ENCODE measurements around the gene MMP24OS.
"Not testable (repeated sequence)": the region's sequence is repeated elsewhere in the genome, so short reads cannot be mapped to it uniquely, and the experiment has no call there.

MMP24OS gene

GRCh38 chr20:35277531-35278395, at the start of gene MMP24OS:
TSS of gene MMP24OS (minus strand) at chr20:35278122. CDS start at chr20:35277929, 193 bp downstream.
- in situ Hi-C loops (cut with HindIII; ENCODE audit: low sequenced_read_pairs), result no loop called here

DNA sequence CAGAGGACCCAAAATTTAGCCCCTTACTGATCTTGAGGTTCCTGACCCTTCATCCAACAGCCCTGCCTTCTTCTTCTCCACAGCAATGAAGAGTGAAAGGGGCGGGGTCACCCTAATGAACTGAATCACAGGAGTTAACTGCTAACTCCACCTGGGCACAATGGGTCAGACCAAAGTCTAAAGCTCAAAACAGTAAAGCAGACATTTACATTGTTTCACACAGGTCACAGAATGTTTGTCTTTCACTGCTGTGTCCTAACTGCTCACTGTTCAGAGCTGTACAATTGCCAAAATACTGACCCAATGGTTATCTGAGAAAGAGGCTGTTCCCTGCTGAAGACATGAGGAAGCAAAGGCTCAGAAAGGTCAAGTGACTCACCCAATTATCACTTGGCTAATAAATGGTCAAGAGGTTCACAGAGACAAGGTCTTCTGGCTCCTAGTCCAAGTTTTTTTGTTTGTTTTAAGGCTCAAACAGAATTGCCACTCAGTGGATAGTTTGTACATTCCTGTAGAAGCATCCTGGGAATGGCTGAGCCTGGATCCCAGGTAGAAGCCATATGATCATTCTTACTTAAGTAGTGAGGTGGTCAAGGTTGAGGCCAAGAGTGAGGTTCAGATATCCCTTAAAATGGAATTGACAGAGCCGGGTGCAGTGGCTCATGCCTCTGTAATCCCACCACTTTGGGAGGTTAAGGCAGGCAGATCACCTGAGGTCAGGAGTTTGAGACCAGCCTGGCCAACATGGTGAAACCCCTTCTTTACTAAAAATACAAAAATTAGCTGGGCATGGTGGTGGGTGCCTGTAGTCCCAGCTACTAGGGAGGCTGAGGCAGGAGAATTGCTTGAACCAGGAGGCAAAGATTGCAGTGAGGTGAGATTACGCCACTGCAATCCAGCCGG, 49.4 kb upstream of the MMP24OS start:
- in situ Hi-C loops (cut with HindIII; ENCODE audit: low sequenced_read_pairs), result no loop called here

DNA sequence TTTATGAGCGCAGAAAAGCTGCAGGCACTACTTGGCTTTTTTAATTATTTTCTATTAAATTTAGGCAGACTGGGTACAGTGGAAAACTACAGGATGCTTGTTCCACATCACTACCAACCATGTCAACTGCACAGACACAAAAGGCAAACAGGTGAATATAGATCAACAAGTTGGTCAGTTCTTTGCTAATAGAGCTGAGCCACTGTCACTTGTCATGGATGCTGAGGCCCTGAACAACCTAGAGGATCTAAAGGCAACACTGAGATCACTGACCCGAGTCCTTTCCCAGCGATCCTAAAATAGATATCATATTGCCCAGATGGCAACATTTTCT, 48.8 kb upstream of the MMP24OS start:
- in situ Hi-C loops (cut with HindIII; ENCODE audit: low sequenced_read_pairs), result no loop called here

- in situ Hi-C loops (cut with HindIII; ENCODE audit: low sequenced_read_pairs), result no loop called here
These were observed 48.3 kb upstream of the MMP24OS start for GRCh38 chr20:35326021-35326739.

DNA sequence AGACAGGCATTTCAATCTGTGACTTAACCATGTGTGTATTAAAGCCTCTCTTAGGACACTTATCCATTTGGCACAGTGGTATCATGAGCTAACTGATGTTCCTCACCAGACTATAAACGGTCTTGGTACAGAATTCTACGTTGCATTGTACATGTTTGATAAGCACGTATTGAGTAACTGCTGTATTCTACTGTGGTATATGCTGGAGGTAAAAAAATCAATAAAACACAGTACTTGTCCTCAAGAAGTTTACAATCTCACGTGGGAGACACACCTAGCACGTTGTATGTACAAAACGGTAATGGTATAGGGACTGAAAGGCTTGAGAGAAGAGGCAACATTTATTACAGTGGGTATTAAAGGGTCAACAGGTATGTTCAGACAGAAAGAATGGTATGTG, 47.5 kb upstream of the MMP24OS start:
- in situ Hi-C loops (cut with HindIII; ENCODE audit: low sequenced_read_pairs), result no loop called here

- in situ Hi-C loops (cut with HindIII; ENCODE audit: low sequenced_read_pairs), result no loop called here
These were observed 42.6 kb upstream of the MMP24OS start for GRCh38 chr20:35320396-35321126.

DNA sequence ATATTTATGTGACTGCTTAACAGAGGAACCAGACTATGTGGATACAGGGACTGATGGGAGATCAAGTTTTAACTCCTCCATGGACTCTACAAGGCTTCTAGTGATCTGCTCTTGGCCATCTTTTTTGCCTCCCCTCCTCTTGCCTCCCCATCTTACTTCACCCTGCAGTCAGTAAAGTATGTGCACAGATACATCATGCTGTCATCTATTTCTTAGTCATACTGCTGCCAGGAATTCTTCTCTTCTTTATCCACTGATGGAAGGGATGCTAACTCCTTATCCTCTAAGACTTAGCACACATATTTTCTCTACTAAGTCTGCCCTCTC, 41.9 kb upstream of the MMP24OS start:
- in situ Hi-C loops (cut with HindIII; ENCODE audit: low sequenced_read_pairs), result no loop called here

- in situ Hi-C loops (cut with HindIII; ENCODE audit: low sequenced_read_pairs), result no loop called here
These were observed 41.4 kb upstream of the MMP24OS start for GRCh38 chr20:35319192-35319870.

- in situ Hi-C loops (cut with HindIII; ENCODE audit: low sequenced_read_pairs), result no loop called here
These were observed 40.7 kb upstream of the MMP24OS start for GRCh38 chr20:35318502-35319157.

DNA sequence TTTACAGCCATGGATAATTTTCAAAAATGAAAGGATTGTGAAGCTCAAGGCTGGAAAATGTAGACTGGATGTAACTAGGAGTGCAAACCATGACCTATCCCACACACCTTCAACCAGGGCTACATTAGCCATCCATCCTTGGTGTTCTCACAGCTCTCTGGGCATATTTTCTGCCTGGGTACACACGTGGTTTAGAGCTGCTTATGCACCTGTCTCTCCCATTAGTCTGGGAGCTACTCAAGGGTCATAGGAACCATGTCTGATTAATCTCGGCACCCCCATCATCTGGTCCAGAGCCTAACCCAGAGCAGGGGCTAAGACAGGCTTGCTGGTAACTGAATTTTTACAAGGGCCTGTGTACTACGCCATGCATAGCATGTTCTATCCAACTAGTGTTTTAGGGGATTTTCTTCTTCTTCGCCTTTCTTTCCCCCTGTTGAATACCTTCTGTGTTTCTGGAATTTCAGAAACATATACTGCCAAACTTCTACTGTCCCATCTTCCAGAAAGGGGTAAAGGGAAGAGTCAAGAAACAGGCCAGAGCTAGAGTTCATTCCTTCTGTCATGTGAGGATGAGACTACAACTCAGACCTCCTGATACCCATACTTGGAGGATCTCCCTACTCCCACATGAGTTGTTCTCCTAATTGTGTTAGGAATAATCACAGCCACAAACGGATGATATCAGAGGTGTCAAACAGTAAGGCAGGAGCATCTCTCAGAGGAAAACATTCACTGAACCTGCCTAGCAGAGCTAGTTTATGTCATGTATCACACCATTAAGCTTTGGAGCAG, 39.7 kb upstream of the MMP24OS start:
- in situ Hi-C loops (cut with HindIII; ENCODE audit: low sequenced_read_pairs), result no loop called here

- in situ Hi-C loops (cut with HindIII; ENCODE audit: low sequenced_read_pairs), result no loop called here
These were observed 38.2 kb upstream of the MMP24OS start for GRCh38 chr20:35316086-35316485.

DNA sequence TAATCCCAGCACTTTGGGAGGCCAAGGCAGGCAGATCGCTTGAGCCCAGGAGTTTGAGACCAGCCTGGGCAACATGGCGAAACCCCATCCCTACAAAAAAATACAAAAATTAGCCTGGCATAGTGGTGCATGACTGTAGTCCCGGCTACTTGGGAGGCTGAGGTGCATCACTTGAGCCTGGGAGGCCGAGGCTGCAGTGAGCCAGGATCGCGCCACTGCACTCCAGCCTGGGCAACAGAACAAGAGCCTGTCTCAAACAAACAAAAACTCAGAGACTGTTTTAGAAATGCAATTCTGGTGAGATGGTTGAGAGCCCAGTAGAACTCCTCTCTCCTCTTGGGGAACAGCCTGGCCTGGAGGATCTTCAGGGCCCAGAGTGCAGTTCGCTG, 37.7 kb upstream of the MMP24OS start:
- in situ Hi-C loops (cut with HindIII; ENCODE audit: low sequenced_read_pairs), result not testable (repeated sequence)

GRCh38 chr20:35314816-35315631, 37.1 kb upstream of the MMP24OS start:
- in situ Hi-C loops (cut with HindIII; ENCODE audit: low sequenced_read_pairs), result no loop called here

DNA sequence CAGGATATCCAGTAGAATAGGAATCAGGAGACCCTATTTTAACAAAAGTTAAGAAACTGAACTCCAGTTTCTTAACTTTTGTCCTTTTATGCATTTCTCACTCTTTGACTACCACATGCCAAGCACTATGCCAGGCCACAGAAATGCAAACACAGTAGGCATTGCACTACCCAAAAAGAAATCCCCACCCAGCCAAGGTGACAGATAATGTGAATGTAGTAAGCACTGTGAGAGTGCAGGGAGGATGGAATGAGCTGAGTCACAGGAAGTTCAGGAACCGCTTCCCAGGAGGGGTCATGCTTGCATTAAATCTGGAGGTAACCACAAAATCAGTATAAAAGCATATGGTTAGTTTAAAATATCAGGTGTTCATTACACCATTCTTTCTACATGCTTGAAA, 34.4 kb upstream of the MMP24OS start:
- in situ Hi-C loops (cut with HindIII; ENCODE audit: low sequenced_read_pairs), result no loop called here

- in situ Hi-C loops (cut with HindIII; ENCODE audit: low sequenced_read_pairs), result no loop called here
These were observed 33.9 kb upstream of the MMP24OS start for GRCh38 chr20:35311822-35312221.

GRCh38 chr20:35311409-35311808, 33.5 kb upstream of the MMP24OS start:
- in situ Hi-C loops (cut with HindIII; ENCODE audit: low sequenced_read_pairs), result no loop called here

- in situ Hi-C loops (cut with HindIII; ENCODE audit: low sequenced_read_pairs), result no loop called here
These were observed 30.0 kb upstream of the MMP24OS start for GRCh38 chr20:35307666-35308653.
